CD4-positive, CD25-positive, alpha-beta regulatory T cell (primary cell): ENCODE results near the gene PREX1. TPM values are rescaled to one million over a fixed set of nuclear protein-coding genes. Genes with fewer than 3 reads are reported as not detected.

Experiments used
- ATAC-seq, 2 donors: fragments of 150-1000 bp; cut with Tn5 transposase; one replicate each; pipeline ENCODE4 v1.10.0; 2021; ENCODE audit warnings: low read depth in 2 of 2, moderate number of reproducible peaks in 2 of 2, moderate library complexity in 1 of 2
- DNase-seq, 3 donors: peaks; one replicate each; pipeline versions ENCODE4 v3.0.0 to v3.0.0-alpha.2; 2012 to 2022; ENCODE audit warnings: mixed read lengths in 1 of 3
- H3K27ac ChIP-seq: one replicate; pipeline ENCODE4 v1.7.0; 2013; ENCODE audit warnings: mild to moderate bottlenecking, low read length; ENCODE audit not compliant: insufficient read depth, poor library complexity, severe bottlenecking
- H3K27me3 ChIP-seq: one replicate; pipeline ENCODE4 v1.7.0; 2013; ENCODE audit warnings: low read length; ENCODE audit not compliant: control insufficient read depth, insufficient read depth
- H3K36me3 ChIP-seq: one replicate; pipeline ENCODE4 v1.7.0; 2013; ENCODE audit warnings: mild to moderate bottlenecking, low read length, moderate library complexity; ENCODE audit not compliant: control insufficient read depth, insufficient read depth
- H3K4me1 ChIP-seq: 2 replicates; pipeline ENCODE4 v1.7.0; 2013; ENCODE audit warnings: mild to moderate bottlenecking, low read length; ENCODE audit not compliant: insufficient read depth, control insufficient read depth, poor library complexity, severe bottlenecking
- H3K4me3 ChIP-seq: one replicate; pipeline ENCODE4 v1.7.0; 2013; ENCODE audit warnings: low read depth, mild to moderate bottlenecking, low read length, moderate library complexity
- H3K9me3 ChIP-seq, 2 experiments: 1 replicate in 1 of 2; 2 replicates in 1 of 2; pipeline ENCODE4 v1.7.0; 2013; ENCODE audit warnings: low read length in 2 of 2, mild to moderate bottlenecking in 1 of 2, moderate library complexity in 1 of 2; ENCODE audit not compliant: control insufficient read depth in 2 of 2
- H3K27ac Mint-ChIP-seq, 3 donors: one replicate each; pipeline ENCODE4 v1.8.0; 2020 to 2022; ENCODE audit warnings: mild to moderate bottlenecking in 3 of 3, mixed read lengths in 3 of 3, moderate library complexity in 2 of 3
- H3K27me3 Mint-ChIP-seq: one replicate; pipeline ENCODE4 v1.8.0; 2022; ENCODE audit warnings: mild to moderate bottlenecking, mixed read lengths
- H3K36me3 Mint-ChIP-seq: one replicate; pipeline ENCODE4 v1.8.0; 2020; ENCODE audit warnings: mixed read lengths
- H3K4me1 Mint-ChIP-seq, 4 donors: one replicate each; pipeline ENCODE4 v1.8.0; 2020 to 2022; ENCODE audit warnings: mixed read lengths in 4 of 4, mild to moderate bottlenecking in 1 of 4
- H3K4me3 Mint-ChIP-seq, 4 donors: one replicate each; pipeline ENCODE4 v1.8.0; 2020 to 2022; ENCODE audit warnings: mild to moderate bottlenecking in 4 of 4, mixed read lengths in 4 of 4, moderate library complexity in 3 of 4
- H3K9me3 Mint-ChIP-seq, 7 donors: one replicate each; pipeline ENCODE4 v1.8.0; 2020 to 2022; ENCODE audit warnings: mixed read lengths in 7 of 7, mild to moderate bottlenecking in 3 of 7, moderate library complexity in 2 of 7
- polyA plus RNA-seq, 4 donors: library from polyadenylated mRNA; unstranded; fragments of 300-500 nt; fragmentation: Illumina TruSeq; gene quantifications; one replicate each; pipeline ENCODE4 v1.2.3, GENCODE V29; 2021
- total RNA-seq: library from RNA; stranded (reverse); gene quantifications from one replicate; pipeline ENCODE4 v1.2.3, GENCODE V29; 2022

Gene PREX1
- total and polyA plus RNA-seq, 5 donors from 2014 or later = 40.8 to 264 (median 57.0) TPM

GRCh38 chr20:48626226-48626937 lies 201.4 kb downstream of the PREX1 start:
- DNase-seq (peak in 1 of 3 donors; percentile 18), ATAC-seq (no peak)
- Histone ChIP-seq H3K4me3 (no peak overlapping the region), H3K4me1 (peaks cover 4% of the 10 kb centered on the region), H3K27ac (no peak overlapping the region), H3K36me3 (peaks cover 75% of the 10 kb centered on the region), H3K27me3 (no peaks in the 10 kb centered on the region), H3K9me3 (no peaks in the 10 kb centered on the region)
- Mint-ChIP-seq H3K9me3 (peaks cover 0 to 8% (median 0%) of the 10 kb centered on the region in 7 donors), H3K27ac (peak overlapping the region; percentile 81 to 94 (median 87)), H3K4me1 (peaks cover 0 to 20% (median 7%) of the 10 kb centered on the region in 4 donors), H3K4me3 (peak overlapping the region in 2 of 4 donors; percentile 36 to 41), H3K36me3 (peaks cover 40% of the 10 kb centered on the region), H3K27me3 (no peaks in the 10 kb centered on the region)

DNA sequence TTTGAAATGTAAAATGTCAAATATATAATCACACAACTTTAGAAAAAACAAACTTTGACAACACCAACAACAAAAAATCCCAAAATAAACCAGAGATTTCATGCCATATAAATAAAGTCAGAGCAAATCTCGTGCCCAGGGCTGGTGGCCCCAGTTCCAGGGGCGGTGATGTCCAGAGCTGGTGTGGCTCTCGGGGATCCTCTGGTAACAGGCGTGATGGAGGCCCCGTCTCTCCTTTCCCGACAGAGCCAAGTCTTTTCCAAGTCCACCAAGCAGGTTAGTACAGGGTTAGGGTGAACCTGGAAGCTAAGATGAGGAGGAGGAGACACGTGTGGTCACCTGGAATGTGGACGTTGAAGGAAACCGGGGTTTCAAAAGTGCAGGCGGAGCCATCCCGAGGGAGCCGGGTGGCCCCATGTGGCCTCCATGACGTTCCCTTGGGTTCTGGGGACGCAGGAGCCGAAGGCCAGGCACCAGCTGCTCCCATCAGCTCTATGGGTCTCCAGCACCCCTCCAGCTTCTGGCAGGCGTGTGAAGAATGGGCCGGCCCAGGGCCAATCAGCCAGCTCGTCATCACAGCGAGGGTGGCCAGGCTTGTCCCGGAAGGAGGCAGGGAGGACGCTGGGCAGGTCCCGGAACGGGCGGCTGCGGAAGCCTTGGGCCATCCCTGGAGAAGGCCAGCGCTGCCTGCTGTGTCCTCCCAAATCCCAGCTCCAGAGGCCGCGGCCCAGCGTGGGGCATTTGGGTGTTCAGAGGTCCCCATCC lies 202.5 kb downstream of the PREX1 start:
- DNase-seq (no peak), ATAC-seq (no peak)
- no peaks in the 10 kb centered on the region for H3K27me3 ChIP-seq
- peaks cover 35% of the 10 kb centered on the region for H3K36me3 Mint-ChIP-seq
- H3K27ac Mint-ChIP-seq = peak overlapping the region in 2 of 3 donors; percentile 31 to 69
- H3K4me3 ChIP-seq = no peak overlapping the region
- no peaks in the 10 kb centered on the region for H3K9me3 ChIP-seq
- H3K27ac ChIP-seq = no peak overlapping the region
- no peaks in the 10 kb centered on the region for H3K27me3 Mint-ChIP-seq
- peaks cover 14% of the 10 kb centered on the region for H3K4me1 ChIP-seq
- peaks cover 0 to 8% (median 0%) of the 10 kb centered on the region in 7 donors for H3K9me3 Mint-ChIP-seq
- H3K4me3 Mint-ChIP-seq = no peak overlapping the region
- peaks cover 64% of the 10 kb centered on the region for H3K36me3 ChIP-seq
- H3K4me1 Mint-ChIP-seq = peaks cover 6 to 30% (median 15%) of the 10 kb centered on the region in 4 donors

DNA sequence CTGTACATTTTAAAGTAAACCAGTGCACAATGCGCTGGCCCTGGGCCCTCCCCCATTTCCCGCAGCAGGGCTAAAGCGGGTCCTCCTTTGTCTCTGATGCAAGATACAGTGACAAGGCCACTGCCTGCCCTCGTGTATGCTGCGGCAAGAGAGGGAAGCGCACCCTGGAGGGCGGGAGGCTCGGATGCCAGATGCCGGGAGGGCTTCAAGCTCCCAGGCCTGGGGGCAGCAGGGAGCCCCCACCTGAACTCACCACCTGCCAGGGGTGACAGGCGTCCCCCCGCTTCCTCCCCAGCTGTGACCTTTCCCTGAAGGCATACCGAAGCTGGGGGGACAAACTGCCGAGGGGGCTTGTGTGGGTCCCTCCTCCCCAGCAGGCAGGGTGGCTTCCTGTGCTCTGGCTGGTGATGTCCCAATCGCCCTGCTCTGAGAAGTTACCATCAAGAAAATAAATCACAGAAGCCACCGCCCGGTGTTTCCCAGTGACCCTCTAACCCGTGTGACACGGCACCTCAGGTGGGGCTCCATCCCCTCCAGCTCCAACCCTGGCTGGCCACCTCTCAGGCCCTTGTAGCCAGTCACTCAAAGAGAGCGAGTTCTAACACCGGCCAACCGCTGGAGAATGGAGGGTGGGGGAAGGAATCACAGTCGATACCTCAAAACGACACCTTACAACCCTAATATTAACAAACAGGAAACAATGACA lies 203.3 kb downstream of the PREX1 start:
- Histone ChIP-seq H3K4me3 (no peak overlapping the region), H3K9me3 (no peaks in the 10 kb centered on the region), H3K27ac (no peak overlapping the region), H3K27me3 (no peaks in the 10 kb centered on the region), H3K4me1 (peaks cover 14% of the 10 kb centered on the region), H3K36me3 (peaks cover 56% of the 10 kb centered on the region)
- Mint-ChIP-seq H3K4me1 (peaks cover 6 to 30% (median 15%) of the 10 kb centered on the region in 4 donors), H3K4me3 (peak overlapping the region in 1 of 4 donors; percentile 79), H3K27me3 (no peaks in the 10 kb centered on the region), H3K9me3 (peaks cover 0 to 8% (median 0%) of the 10 kb centered on the region in 7 donors), H3K27ac (no peak overlapping the region), H3K36me3 (peaks cover 29% of the 10 kb centered on the region)
- ATAC-seq = no peak
- no peak for DNase-seq

- no peak overlapping the region for H3K4me3 ChIP-seq
- H3K36me3 ChIP-seq = peaks cover 50% of the 10 kb centered on the region
- DNase-seq = no peak
- peak overlapping the region in 1 of 3 donors; percentile 20 for H3K27ac Mint-ChIP-seq
- H3K27me3 ChIP-seq = no peaks in the 10 kb centered on the region
- H3K27ac ChIP-seq = no peak overlapping the region
- H3K4me1 ChIP-seq = peaks cover 14% of the 10 kb centered on the region
- peaks cover 25% of the 10 kb centered on the region for H3K36me3 Mint-ChIP-seq
- peaks cover 0 to 8% (median 0%) of the 10 kb centered on the region in 7 donors for H3K9me3 Mint-ChIP-seq
- no peaks in the 10 kb centered on the region for H3K27me3 Mint-ChIP-seq
- no peak for ATAC-seq
- no peaks in the 10 kb centered on the region for H3K9me3 ChIP-seq
- H3K4me3 Mint-ChIP-seq = no peak overlapping the region
- peaks cover 6 to 30% (median 15%) of the 10 kb centered on the region in 4 donors for H3K4me1 Mint-ChIP-seq
Measured at GRCh38 chr20:48623906-48624265, 203.9 kb downstream of the PREX1 start.

DNA sequence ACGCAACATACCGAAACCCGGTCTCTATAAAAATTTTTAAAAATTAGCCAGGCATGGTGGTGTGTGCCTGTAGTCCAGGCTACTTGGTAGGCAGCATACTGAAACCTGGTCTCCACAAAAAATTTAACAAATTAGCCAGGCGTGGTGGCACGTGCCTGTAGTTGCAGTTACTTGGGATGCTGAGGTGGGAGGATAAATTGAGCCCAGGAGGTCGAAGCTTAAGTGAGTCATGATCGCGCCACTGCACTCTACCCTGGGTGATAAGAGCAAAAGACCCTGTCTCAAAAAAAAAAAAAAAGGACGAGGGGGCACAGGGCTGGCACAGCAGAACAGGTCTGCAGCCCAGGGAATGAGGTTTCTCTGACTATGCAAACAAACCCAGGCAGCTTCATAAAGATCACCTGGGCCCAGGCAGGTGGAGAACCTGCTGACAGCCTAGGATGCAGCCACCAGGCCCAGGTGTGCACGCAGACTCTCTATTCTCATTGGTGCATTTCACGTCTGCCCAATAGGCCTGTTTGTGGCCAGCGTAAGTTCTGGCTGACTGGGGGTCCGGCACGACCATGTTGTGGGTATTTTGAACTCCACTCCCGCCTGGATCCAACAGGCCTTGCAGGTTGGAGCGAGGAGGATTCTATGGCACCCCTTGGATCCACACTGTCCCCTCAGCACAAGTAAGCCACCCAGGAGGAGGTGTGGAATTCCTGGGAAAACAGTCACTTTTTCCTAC lies 204.5 kb downstream of the PREX1 start:
- peaks cover 14% of the 10 kb centered on the region for H3K4me1 ChIP-seq
- H3K36me3 ChIP-seq = peaks cover 45% of the 10 kb centered on the region
- Mint-ChIP-seq H3K9me3 (peaks cover 0 to 9% (median 0%) of the 10 kb centered on the region in 7 donors), H3K4me3 (no peak overlapping the region), H3K4me1 (peaks cover 6 to 30% (median 15%) of the 10 kb centered on the region in 4 donors), H3K27me3 (no peaks in the 10 kb centered on the region), H3K27ac (peak overlapping the region in 2 of 3 donors; percentile 20 to 78), H3K36me3 (peaks cover 20% of the 10 kb centered on the region)
- H3K27ac ChIP-seq = no peak overlapping the region
- H3K9me3 ChIP-seq = no peaks in the 10 kb centered on the region
- DNase-seq = no peak
- no peaks in the 10 kb centered on the region for H3K27me3 ChIP-seq
- H3K4me3 ChIP-seq = no peak overlapping the region
- no peak for ATAC-seq

DNA sequence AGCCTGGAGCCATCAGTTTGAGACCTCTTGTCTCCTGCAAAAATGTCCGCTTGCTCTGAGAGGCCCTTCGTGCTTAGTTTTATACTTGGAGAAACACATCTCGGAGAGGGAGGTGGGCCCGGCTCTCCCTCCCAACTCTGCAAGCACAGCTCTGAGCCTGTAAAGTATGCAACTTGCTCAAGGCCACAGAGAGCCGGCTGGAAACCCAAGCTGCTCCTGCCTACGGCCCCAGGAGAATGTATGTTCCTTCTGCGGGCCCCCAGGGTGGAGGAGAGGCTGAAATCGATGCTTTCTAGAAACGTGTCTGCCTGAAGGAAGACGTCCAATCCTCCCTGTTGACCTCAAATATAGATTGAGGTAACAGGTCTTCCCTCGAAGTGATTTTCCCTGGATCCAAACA lies 205.4 kb downstream of the PREX1 start:
- H3K36me3 ChIP-seq = peaks cover 37% of the 10 kb centered on the region

More for the DNA sequence above, 205.4 kb downstream of the PREX1 start:
- Histone ChIP-seq H3K27ac (no peak overlapping the region), H3K9me3 (no peaks in the 10 kb centered on the region), H3K4me3 (no peak overlapping the region), H3K27me3 (no peaks in the 10 kb centered on the region), H3K4me1 (peaks cover 14% of the 10 kb centered on the region)
- no peak for ATAC-seq
- Mint-ChIP-seq H3K27me3 (no peaks in the 10 kb centered on the region), H3K4me3 (no peak overlapping the region), H3K4me1 (peaks cover 6 to 27% (median 15%) of the 10 kb centered on the region in 4 donors), H3K27ac (peak overlapping the region in 2 of 3 donors; percentile 78 to 94), H3K9me3 (peaks cover 0 to 9% (median 0%) of the 10 kb centered on the region in 7 donors), H3K36me3 (peaks cover 18% of the 10 kb centered on the region)
- DNase-seq = no peak
